ENCODE measurements around the gene VNN1. TPM values are rescaled to one million over a fixed set of nuclear protein-coding genes. Genes with fewer than 3 reads are reported as not detected.
"Not testable (repeated sequence)": the region's sequence is repeated elsewhere in the genome, so short reads cannot be mapped to it uniquely, and the experiment has no call there.

VNN1 gene
- total and polyA plus RNA-seq, 2 donors, result 0.33 to 2.2 TPM

- WGBS, result 95% methylated on average over 3 of the region's 3 CpGs
Measured at GRCh38 chr6:132643547-132643946, 70.3 kb downstream of the VNN1 start.

GRCh38 chr6:132637135-132637534, 76.7 kb downstream of the VNN1 start:
- H3K9me3 ChIP-seq (ENCODE audit: control insufficient read depth in 2 of 2, insufficient read depth in 1 of 2, low read length in 1 of 2), result not testable (repeated sequence)

More at GRCh38 chr6:132643547-132643946, 70.3 kb downstream of the VNN1 start:
- Histone ChIP-seq H3K4me3 (ENCODE audit: low read length in 2 of 2) (no peak overlapping the region), H3K27ac (ENCODE audit: low read depth in 1 of 2, low read length in 1 of 2) (no peak overlapping the region), H3K9me3 (ENCODE audit: control insufficient read depth in 2 of 2, insufficient read depth in 1 of 2, low read length in 1 of 2) (no peaks in the 10 kb centered on the region), H3K27me3 (ENCODE audit: control insufficient read depth in 2 of 2, insufficient read depth in 1 of 2, low read length in 1 of 2) (no peaks in the 10 kb centered on the region), H3K4me1 (ENCODE audit: control insufficient read depth in 2 of 2, insufficient read depth in 2 of 2, low read length in 2 of 2) (no peaks in the 10 kb centered on the region), H3K36me3 (ENCODE audit: control insufficient read depth in 2 of 2, insufficient read depth in 2 of 2, low read length in 1 of 2) (no peaks in the 10 kb centered on the region)
- DNase-seq (ENCODE audit: low read depth in 6 of 9, low spot score in 9 of 9), result no peak

GRCh38 chr6:132635906-132636305, 77.9 kb downstream of the VNN1 start:
- not testable (repeated sequence) for H3K4me1 ChIP-seq (ENCODE audit: control insufficient read depth in 2 of 2, insufficient read depth in 2 of 2, low read length in 2 of 2); H3K9me3 ChIP-seq (ENCODE audit: control insufficient read depth in 2 of 2, insufficient read depth in 1 of 2, low read length in 1 of 2); H3K36me3 ChIP-seq (ENCODE audit: control insufficient read depth in 2 of 2, insufficient read depth in 2 of 2, low read length in 1 of 2); H3K27me3 ChIP-seq (ENCODE audit: control insufficient read depth in 2 of 2, insufficient read depth in 1 of 2, low read length in 1 of 2); H3K27ac ChIP-seq (ENCODE audit: low read depth in 1 of 2, low read length in 1 of 2); H3K4me3 ChIP-seq (ENCODE audit: low read length in 2 of 2); DNase-seq (ENCODE audit: low read depth in 6 of 9, low spot score in 9 of 9)
- 98% methylated on average over 3 of the region's 3 CpGs for WGBS

More at GRCh38 chr6:132637135-132637534, 76.7 kb downstream of the VNN1 start:
- not testable (repeated sequence) for H3K4me1 ChIP-seq (ENCODE audit: control insufficient read depth in 2 of 2, insufficient read depth in 2 of 2, low read length in 2 of 2); H3K27ac ChIP-seq (ENCODE audit: low read depth in 1 of 2, low read length in 1 of 2); H3K4me3 ChIP-seq (ENCODE audit: low read length in 2 of 2); DNase-seq (ENCODE audit: low read depth in 6 of 9, low spot score in 9 of 9); H3K36me3 ChIP-seq (ENCODE audit: control insufficient read depth in 2 of 2, insufficient read depth in 2 of 2, low read length in 1 of 2); H3K27me3 ChIP-seq (ENCODE audit: control insufficient read depth in 2 of 2, insufficient read depth in 1 of 2, low read length in 1 of 2)
- 88% methylated on average over 1 of the region's 1 CpG for WGBS

- not testable (repeated sequence) for H3K4me1 ChIP-seq (ENCODE audit: control insufficient read depth in 2 of 2, insufficient read depth in 2 of 2, low read length in 2 of 2); H3K9me3 ChIP-seq (ENCODE audit: control insufficient read depth in 2 of 2, insufficient read depth in 1 of 2, low read length in 1 of 2); H3K36me3 ChIP-seq (ENCODE audit: control insufficient read depth in 2 of 2, insufficient read depth in 2 of 2, low read length in 1 of 2); H3K4me3 ChIP-seq (ENCODE audit: low read length in 2 of 2); H3K27ac ChIP-seq (ENCODE audit: low read depth in 1 of 2, low read length in 1 of 2); DNase-seq (ENCODE audit: low read depth in 6 of 9, low spot score in 9 of 9); H3K27me3 ChIP-seq (ENCODE audit: control insufficient read depth in 2 of 2, insufficient read depth in 1 of 2, low read length in 1 of 2)
- 82% methylated on average over 3 of the region's 3 CpGs for WGBS
Measured at GRCh38 chr6:132635288-132635687, 78.6 kb downstream of the VNN1 start.

GRCh38 chr6:132634796-132635195, 79.1 kb downstream of the VNN1 start:
- Histone ChIP-seq H3K27ac (ENCODE audit: low read depth in 1 of 2, low read length in 1 of 2) (no peak overlapping the region), H3K4me1 (ENCODE audit: control insufficient read depth in 2 of 2, insufficient read depth in 2 of 2, low read length in 2 of 2) (no peaks in the 10 kb centered on the region), H3K9me3 (ENCODE audit: control insufficient read depth in 2 of 2, insufficient read depth in 1 of 2, low read length in 1 of 2) (no peaks in the 10 kb centered on the region), H3K36me3 (ENCODE audit: control insufficient read depth in 2 of 2, insufficient read depth in 2 of 2, low read length in 1 of 2) (no peaks in the 10 kb centered on the region), H3K4me3 (ENCODE audit: low read length in 2 of 2) (no peak overlapping the region), H3K27me3 (ENCODE audit: control insufficient read depth in 2 of 2, insufficient read depth in 1 of 2, low read length in 1 of 2) (no peaks in the 10 kb centered on the region)
- no peak for DNase-seq (ENCODE audit: low read depth in 6 of 9, low spot score in 9 of 9)
- 87% methylated on average over 4 of the region's 4 CpGs for WGBS

GRCh38 chr6:132633362-132633761, 80.5 kb downstream of the VNN1 start:
- 92% methylated on average over 2 of the region's 2 CpGs for WGBS
- Histone ChIP-seq H3K4me3 (ENCODE audit: low read length in 2 of 2) (no peak overlapping the region), H3K27ac (ENCODE audit: low read depth in 1 of 2, low read length in 1 of 2) (no peak overlapping the region), H3K27me3 (ENCODE audit: control insufficient read depth in 2 of 2, insufficient read depth in 1 of 2, low read length in 1 of 2) (no peaks in the 10 kb centered on the region), H3K36me3 (ENCODE audit: control insufficient read depth in 2 of 2, insufficient read depth in 2 of 2, low read length in 1 of 2) (no peaks in the 10 kb centered on the region), H3K4me1 (ENCODE audit: control insufficient read depth in 2 of 2, insufficient read depth in 2 of 2, low read length in 2 of 2) (no peaks in the 10 kb centered on the region), H3K9me3 (ENCODE audit: control insufficient read depth in 2 of 2, insufficient read depth in 1 of 2, low read length in 1 of 2) (no peaks in the 10 kb centered on the region)
- no peak for DNase-seq (ENCODE audit: low read depth in 6 of 9, low spot score in 9 of 9)

Other genes starting within 250 kb of the VNN1 start
- 20.3 TPM for gene STX7, start 200.9 kb downstream of the VNN1 start, total RNA-seq
- 13.3 TPM for gene STX7, start 200.9 kb downstream of the VNN1 start, polyA plus RNA-seq
- gene TAAR9, start 175.8 kb downstream of the VNN1 start, total RNA-seq, result not detected
- gene TAAR9, start 175.8 kb downstream of the VNN1 start, polyA plus RNA-seq, result not detected
- not detected for gene TAAR8, start 161.4 kb downstream of the VNN1 start, total RNA-seq
- not detected for gene TAAR8, start 161.4 kb downstream of the VNN1 start, polyA plus RNA-seq
- not detected for gene TAAR6, start 143.7 kb downstream of the VNN1 start, total RNA-seq
- gene TAAR6, start 143.7 kb downstream of the VNN1 start, polyA plus RNA-seq, result not detected
- not detected for gene TAAR5, start 124.3 kb downstream of the VNN1 start, total RNA-seq
- 0.05 TPM for gene TAAR5, start 124.3 kb downstream of the VNN1 start, polyA plus RNA-seq
- not detected for gene TAAR2, start 89.8 kb downstream of the VNN1 start, total RNA-seq
- not detected for gene TAAR2, start 89.8 kb downstream of the VNN1 start, polyA plus RNA-seq
- 0.05 TPM for gene TAAR1, start 54.9 kb downstream of the VNN1 start, total RNA-seq
- gene TAAR1, start 54.9 kb downstream of the VNN1 start, polyA plus RNA-seq, result not detected
- 9.6 TPM for gene VNN2, start 43.8 kb upstream of the VNN1 start, total RNA-seq
- gene VNN2, start 43.8 kb upstream of the VNN1 start, polyA plus RNA-seq, result 10.5 TPM
- gene SLC18B1, start 84.6 kb upstream of the VNN1 start, total RNA-seq, result 11.2 TPM
- 12.4 TPM for gene SLC18B1, start 84.6 kb upstream of the VNN1 start, polyA plus RNA-seq
- 2,781 TPM for gene RPS12, start 100.5 kb upstream of the VNN1 start, total RNA-seq
- 3,585 TPM for gene RPS12, start 100.5 kb upstream of the VNN1 start, polyA plus RNA-seq

All from thymus (tissue), 11 donors.